Heart left ventricle (tissue), 13 donors: ENCODE measurements around the gene PACSIN3.

ENCODE experiments used
- POLR2A ChIP-seq, 2 donors: fragments of 450-650 bp; IDR thresholded peaks; one replicate each; pipeline ENCODE4 v1.6.1; 2017; ENCODE audit warnings: antibody characterized with exemption in 2 of 2, mild to moderate bottlenecking in 2 of 2, moderate library complexity in 2 of 2
- TF ChIP-seq, protein P1 (sequence below), 12 donors: fragments of 200-600 bp; sonication (generic) in 4 of 12; IDR thresholded peaks; one replicate each; pipeline versions ENCODE4 v1.5.0 to v1.8.0; 2018 to 2022; ENCODE audit warnings: antibody characterized with exemption in 12 of 12, mild to moderate bottlenecking in 5 of 12
- donor health status: ischemic (EF 13 %, LVEDD 7.1; RV severe dilation, severe dysfunction).
- donor health status: DM: no; HTN: yes; CAD: no.
- donor health status: DM: no; HTN: no; CAD: no.
- donor health status: ischemic (EF 25% LVEDD 6.9; RV normal size, moderate dysfunction).
- donor health status: ischemic (EF 25% LVEDD 5.7; RV mildly dilated, moderate dysfunction).
- donor health status: ischemic (EF 35%, LVEDD 5.7; RV mildly dilated, moderate dysfunction).
- donor health status: nonischemic (EF 11% LVEDD 7.7; RV severe dilation, severe dysfunction).
- donor health status: DM: yes; HTN: yes; CAD: no.
- donor health status: PGD.
- donor health status: ischemic (EF 29% LVEDD 5.4; RV normal size, mild dysfunction).
- donor health status: nonischemic (EF 23%, LVEDD 6.1; RV moderate dilation, normal function).

DNA sequence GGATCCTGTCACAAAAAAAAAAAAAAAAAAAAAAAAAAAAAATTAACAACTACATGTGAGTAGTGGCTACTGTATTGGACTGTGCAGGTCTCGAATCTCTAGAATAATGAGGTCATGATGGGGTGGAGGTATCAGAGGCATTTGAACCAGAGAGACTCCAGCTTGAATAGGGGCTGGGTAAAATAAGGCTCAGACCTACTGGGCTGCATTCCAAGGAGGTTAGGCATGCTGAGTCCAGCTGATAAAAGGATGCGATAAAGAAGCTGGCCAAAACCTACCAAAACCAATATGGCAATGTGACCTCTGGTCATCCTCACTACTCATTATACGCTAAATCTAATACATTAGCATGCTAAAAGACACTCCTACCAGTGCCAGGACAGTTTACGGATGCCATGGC, 5.9 kb upstream of the PACSIN3 start:
- TF ChIP-seq, protein P1, sequence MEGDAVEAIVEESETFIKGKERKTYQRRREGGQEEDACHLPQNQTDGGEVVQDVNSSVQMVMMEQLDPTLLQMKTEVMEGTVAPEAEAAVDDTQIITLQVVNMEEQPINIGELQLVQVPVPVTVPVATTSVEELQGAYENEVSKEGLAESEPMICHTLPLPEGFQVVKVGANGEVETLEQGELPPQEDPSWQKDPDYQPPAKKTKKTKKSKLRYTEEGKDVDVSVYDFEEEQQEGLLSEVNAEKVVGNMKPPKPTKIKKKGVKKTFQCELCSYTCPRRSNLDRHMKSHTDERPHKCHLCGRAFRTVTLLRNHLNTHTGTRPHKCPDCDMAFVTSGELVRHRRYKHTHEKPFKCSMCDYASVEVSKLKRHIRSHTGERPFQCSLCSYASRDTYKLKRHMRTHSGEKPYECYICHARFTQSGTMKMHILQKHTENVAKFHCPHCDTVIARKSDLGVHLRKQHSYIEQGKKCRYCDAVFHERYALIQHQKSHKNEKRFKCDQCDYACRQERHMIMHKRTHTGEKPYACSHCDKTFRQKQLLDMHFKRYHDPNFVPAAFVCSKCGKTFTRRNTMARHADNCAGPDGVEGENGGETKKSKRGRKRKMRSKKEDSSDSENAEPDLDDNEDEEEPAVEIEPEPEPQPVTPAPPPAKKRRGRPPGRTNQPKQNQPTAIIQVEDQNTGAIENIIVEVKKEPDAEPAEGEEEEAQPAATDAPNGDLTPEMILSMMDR (IDR thresholded peaks at IDR 0.05), result no peak
- no peak for TF ChIP-seq POLR2A (IDR thresholded peaks at IDR 0.05)
